ENCODE data around the gene FAM20C.

FAM20C gene

GRCh38 chr7:211033-211714, 18.8 kb downstream of the FAM20C start:
- no peak for DNase-seq

GRCh38 chr7:211715-212058, 19.3 kb downstream of the FAM20C start:
- DNase-seq, result no peak

GRCh38 chr7:212754-213153, 20.4 kb downstream of the FAM20C start:
- DNase-seq, result no peak

- no peak for DNase-seq
Measured at GRCh38 chr7:213324-213993, 21.1 kb downstream of the FAM20C start.

- DNase-seq, result peak; percentile 53
Measured at GRCh38 chr7:214410-215212, 22.2 kb downstream of the FAM20C start.

GRCh38 chr7:216360-217300, 24.3 kb downstream of the FAM20C start:
- peak; percentile 30 for DNase-seq

GRCh38 chr7:217781-218180, 25.4 kb downstream of the FAM20C start:
- no peak for DNase-seq

GRCh38 chr7:218316-218715, 25.9 kb downstream of the FAM20C start:
- no peak for DNase-seq

- DNase-seq, result no peak
Measured at GRCh38 chr7:218896-219580, 26.7 kb downstream of the FAM20C start.

- no peak for DNase-seq
Measured at GRCh38 chr7:219581-220150, 27.3 kb downstream of the FAM20C start.

GRCh38 chr7:220151-220841, 27.9 kb downstream of the FAM20C start:
- peak; percentile 34 for DNase-seq

- DNase-seq, result no peak
Measured at GRCh38 chr7:221978-222715, 29.8 kb downstream of the FAM20C start.

GRCh38 chr7:222716-223041, 30.3 kb downstream of the FAM20C start:
- no peak for DNase-seq

GRCh38 chr7:223118-223800, 30.9 kb downstream of the FAM20C start:
- no peak for DNase-seq

- no peak for DNase-seq
Measured at GRCh38 chr7:223861-224260, 31.5 kb downstream of the FAM20C start.

- DNase-seq, result peak; percentile 27
Measured at GRCh38 chr7:226281-226895, 34.0 kb downstream of the FAM20C start.

- DNase-seq, result no peak
Measured at GRCh38 chr7:227926-228325, 35.6 kb downstream of the FAM20C start.

- DNase-seq, result no peak
Measured at GRCh38 chr7:228610-229009, 36.2 kb downstream of the FAM20C start.

- peak; percentile 86 for DNase-seq
Measured at GRCh38 chr7:229184-229964, 37.0 kb downstream of the FAM20C start.

Measured in fibroblast of skin of right quadriceps (primary cell).